Neural progenitor cell (in vitro differentiated cells): ENCODE measurements around the gene VSTM4. TPM values are rescaled to one million over a fixed set of nuclear protein-coding genes. Genes with fewer than 3 reads are reported as not detected.

ENCODE experiments used
- DNase-seq: peaks from one replicate; pipeline ENCODE4 v3.0.0-alpha.2; 2016; ENCODE audit warnings: low spot score
- H2AFZ ChIP-seq: fragments of 200-600 bp; sonication (generic); replicated peaks from 2 replicates; pipeline ENCODE4 v1.6.1; 2016; ENCODE audit warnings: antibody characterized with exemption
- H3F3A ChIP-seq: fragments of 200-600 bp; sonication (generic); 2 replicates; pipeline ENCODE4 v1.6.1; 2016; ENCODE audit warnings: antibody characterized with exemption, low read depth
- H3K27ac ChIP-seq: fragments of 200-600 bp; sonication (generic); 2 replicates; pipeline ENCODE4 v1.5.1; 2016; ENCODE audit warnings: mild to moderate bottlenecking
- H3K27me3 ChIP-seq: fragments of 200-600 bp; sonication (generic); 2 replicates; pipeline ENCODE4 v1.6.1; 2016; ENCODE audit warnings: mild to moderate bottlenecking, moderate library complexity
- H3K36me3 ChIP-seq: fragments of 200-600 bp; sonication (generic); 2 replicates; pipeline ENCODE4 v1.5.1; 2016
- H3K4me1 ChIP-seq: fragments of 200-600 bp; sonication (generic); 2 replicates; pipeline ENCODE4 v1.6.1; 2016; ENCODE audit warnings: mixed run types
- H3K4me2 ChIP-seq: fragments of 200-600 bp; sonication (generic); 2 replicates; pipeline ENCODE4 v1.6.1; 2016
- H3K4me3 ChIP-seq: fragments of 200-600 bp; sonication (generic); 2 replicates; pipeline ENCODE4 v1.5.1; 2016
- H3K79me2 ChIP-seq: fragments of 200-600 bp; sonication (generic); 2 replicates; pipeline ENCODE4 v1.6.1; 2016; ENCODE audit warnings: low read depth
- H3K9ac ChIP-seq: fragments of 200-600 bp; sonication (generic); 2 replicates; pipeline ENCODE4 v1.6.1; 2016
- H3K9me3 ChIP-seq: fragments of 200-600 bp; sonication (generic); 2 replicates; pipeline ENCODE4 v1.5.1; 2016; ENCODE audit warnings: low read depth
- H4K20me1 ChIP-seq: fragments of 200-600 bp; sonication (generic); 2 replicates; pipeline ENCODE4 v1.6.1; 2016; ENCODE audit warnings: low read depth
- H3K27ac Mint-ChIP-seq: 3 replicates; pipeline ENCODE4 v1.8.0; 2021; ENCODE audit warnings: mixed read lengths
- H3K27me3 Mint-ChIP-seq: 2 replicates; pipeline ENCODE4 v1.8.0; 2022; ENCODE audit warnings: low read depth, mild to moderate bottlenecking, inconsistent platforms, moderate library complexity, mixed read lengths; ENCODE audit not compliant: insufficient read depth
- H3K36me3 Mint-ChIP-seq: 3 replicates; pipeline ENCODE4 v1.8.0; 2021; ENCODE audit warnings: mixed read lengths
- H3K4me1 Mint-ChIP-seq: 3 replicates; pipeline ENCODE4 v1.8.0; 2021; ENCODE audit warnings: mixed read lengths
- H3K4me3 Mint-ChIP-seq: 3 replicates; pipeline ENCODE4 v1.8.0; 2021; ENCODE audit warnings: mild to moderate bottlenecking, moderate library complexity, mixed read lengths
- H3K9me3 Mint-ChIP-seq: 3 replicates; pipeline ENCODE4 v1.8.0; 2020; ENCODE audit warnings: mixed read lengths
- CTCF ChIP-seq: fragments of 200-600 bp; sonication (generic); IDR thresholded peaks from 2 replicates; pipeline ENCODE4 v1.5.1; 2017; ENCODE audit warnings: antibody characterized with exemption, mild to moderate bottlenecking
- EZH2 ChIP-seq: fragments of 200-600 bp; sonication (generic); IDR thresholded peaks from 2 replicates; pipeline ENCODE4 v1.6.1; 2017; ENCODE audit warnings: antibody characterized with exemption, mild to moderate bottlenecking, moderate library complexity
- EZH2phosphoT487 ChIP-seq: fragments of 200-600 bp; sonication (generic); IDR thresholded peaks from 2 replicates; pipeline ENCODE4 v1.6.1; 2017; ENCODE audit warnings: antibody characterized with exemption
- total RNA-seq: library from RNA; depleted of rRNA; stranded (reverse); fragments of >200 nt; gene quantifications from 2 replicates; pipeline ENCODE4 v1.2.3, GENCODE V29; 2015; ENCODE audit warnings: low replicate concordance

VSTM4 gene
- total RNA-seq, 1 donor from 2014 or later: 0.92 TPM

GRCh38 chr10:49008091-49008490, 107.2 kb downstream of the VSTM4 start:
- Mint-ChIP-seq H3K4me3 (no peak overlapping the region), H3K27ac (no peak overlapping the region), H3K27me3 (peaks cover 2% of the 10 kb centered on the region), H3K4me1 (peaks cover 15% of the 10 kb centered on the region), H3K9me3 (no peaks in the 10 kb centered on the region), H3K36me3 (peaks cover 2% of the 10 kb centered on the region)
- TF ChIP-seq EZH2phosphoT487 (no peak), EZH2 (no peak)
- no peak overlapping the region for H3K9ac ChIP-seq
- no peaks in the 10 kb centered on the region for H3F3A ChIP-seq
- no peak overlapping the region for H2AFZ ChIP-seq
- H4K20me1 ChIP-seq: no peaks in the 10 kb centered on the region
- no peak for DNase-seq
- no peak overlapping the region for H3K27ac ChIP-seq
- no peak overlapping the region for H3K4me2 ChIP-seq
- no peaks in the 10 kb centered on the region for H3K27me3 ChIP-seq
- H3K9me3 ChIP-seq: no peaks in the 10 kb centered on the region
- no peak overlapping the region for H3K4me3 ChIP-seq
- no peaks in the 10 kb centered on the region for H3K36me3 ChIP-seq
- no peaks in the 10 kb centered on the region for H3K4me1 ChIP-seq
- H3K79me2 ChIP-seq: no peaks in the 10 kb centered on the region

- Histone ChIP-seq H3K36me3 (no peaks in the 10 kb centered on the region), H2AFZ (no peak overlapping the region), H3K27ac (no peak overlapping the region), H3K27me3 (no peaks in the 10 kb centered on the region), H3K79me2 (no peaks in the 10 kb centered on the region), H3K4me3 (no peak overlapping the region), H3K4me1 (no peaks in the 10 kb centered on the region), H3K9me3 (no peaks in the 10 kb centered on the region), H4K20me1 (no peaks in the 10 kb centered on the region), H3K4me2 (no peak overlapping the region), H3F3A (no peaks in the 10 kb centered on the region), H3K9ac (no peak overlapping the region)
- Mint-ChIP-seq H3K27ac (no peak overlapping the region), H3K4me3 (no peak overlapping the region), H3K27me3 (peaks cover 2% of the 10 kb centered on the region), H3K4me1 (peaks cover 9% of the 10 kb centered on the region), H3K36me3 (peaks cover 2% of the 10 kb centered on the region), H3K9me3 (no peaks in the 10 kb centered on the region)
- no peak for TF ChIP-seq EZH2
- TF ChIP-seq EZH2phosphoT487: no peak
- TF ChIP-seq CTCF: no peak
- DNase-seq: no peak
These were observed 108.2 kb downstream of the VSTM4 start for GRCh38 chr10:49007129-49007528.

- H3K4me3 ChIP-seq: no peak overlapping the region
- peaks cover 23% of the 10 kb centered on the region for H3K4me1 Mint-ChIP-seq
These were observed 110.1 kb downstream of the VSTM4 start for GRCh38 chr10:49005270-49005669.

More at GRCh38 chr10:49005270-49005669, 110.1 kb downstream of the VSTM4 start:
- H3K27me3 Mint-ChIP-seq: peaks cover 2% of the 10 kb centered on the region
- H3K9ac ChIP-seq: no peak overlapping the region
- H3K36me3 Mint-ChIP-seq: peaks cover 2% of the 10 kb centered on the region
- H3K36me3 ChIP-seq: no peaks in the 10 kb centered on the region
- no peak for TF ChIP-seq CTCF
- TF ChIP-seq EZH2phosphoT487: no peak
- no peak for TF ChIP-seq EZH2
- H3K27me3 ChIP-seq: no peaks in the 10 kb centered on the region
- no peaks in the 10 kb centered on the region for H3F3A ChIP-seq
- no peaks in the 10 kb centered on the region for H3K9me3 Mint-ChIP-seq
- no peaks in the 10 kb centered on the region for H3K9me3 ChIP-seq
- no peak overlapping the region for H3K27ac ChIP-seq
- no peak overlapping the region for H3K4me2 ChIP-seq
- H3K79me2 ChIP-seq: no peaks in the 10 kb centered on the region
- H3K4me3 Mint-ChIP-seq: no peak overlapping the region
- H2AFZ ChIP-seq: no peak overlapping the region
- H3K27ac Mint-ChIP-seq: no peak overlapping the region
- no peak for DNase-seq
- no peaks in the 10 kb centered on the region for H3K4me1 ChIP-seq
- no peaks in the 10 kb centered on the region for H4K20me1 ChIP-seq
